HEK293 (cell line): ENCODE results near the gene PGAP1.
A peak's percentile ranks its signal among the peaks of the same experiment; 100 is the strongest.

Source experiments
- CTCF ChIA-PET: fragments of 350-600 bp; formaldehyde crosslinking; extraction: SDS; loops from one replicate; lab custom pipeline; 2021; ENCODE audit warnings: antibody characterized with exemption; lab: Yijun Ruan, JAX
- POLR2A ChIA-PET: fragments of 300-600 bp; formaldehyde crosslinking; extraction: SDS; loops from one replicate; lab custom pipeline; 2020; ENCODE audit warnings: antibody characterized with exemption, inconsistent platforms; lab: Yijun Ruan, JAX
- H3K27ac ChIP-seq: fragments of 200-500 bp; sonication (Bioruptor generic); 2 replicates; pipeline ENCODE4 v1.5.1; 2014; ENCODE audit warnings: low read depth, low read length, control low read depth, inconsistent platforms; ENCODE audit errors: extremely low read depth
- H3K36me3 ChIP-seq, 2 experiments: fragments of 200-500 bp in 1 of 2; sonication (Bioruptor generic) in 1 of 2; 1 replicate in 1 of 2; 2 replicates in 1 of 2; pipeline ENCODE4 v1.5.1; 2014 to 2017; ENCODE audit warnings: inconsistent platforms in 2 of 2, low read length in 2 of 2; ENCODE audit not compliant: control insufficient read depth in 2 of 2, insufficient read depth in 1 of 2
- H3K4me1 ChIP-seq: fragments of 200-500 bp; sonication (Bioruptor generic); 2 replicates; pipeline ENCODE4 v1.5.1; 2014; ENCODE audit warnings: mild to moderate bottlenecking, low read length, inconsistent platforms; ENCODE audit not compliant: control insufficient read depth, insufficient read depth
- H3K4me3 ChIP-seq: 2 replicates; pipeline ENCODE4 v1.5.1; 2011; ENCODE audit warnings: low read depth, mild to moderate bottlenecking, control low read depth, low read length, moderate library complexity
- H3K9me3 ChIP-seq: fragments of 200-500 bp; sonication (Bioruptor generic); 2 replicates; pipeline ENCODE4 v1.5.1; 2014; ENCODE audit warnings: low read depth, low read length, inconsistent platforms; ENCODE audit not compliant: control insufficient read depth, insufficient read depth
- GFI1B ChIP-seq: fragments of 450-650 bp; formaldehyde crosslinking; IDR thresholded peaks from 2 replicates; pipeline ENCODE4 v1.5.1; 2016; ENCODE audit warnings: missing biosample characterization, missing genetic modification characterization
- KLF7 ChIP-seq: fragments of 450-650 bp; formaldehyde crosslinking; IDR thresholded peaks from 2 replicates; pipeline ENCODE4 v1.5.1; 2016; ENCODE audit warnings: missing biosample characterization, missing genetic modification characterization, borderline replicate concordance
- PRDM1 ChIP-seq: fragments of 450-650 bp; formaldehyde crosslinking; IDR thresholded peaks from 2 replicates; pipeline ENCODE4; 2016; ENCODE audit warnings: missing biosample characterization, missing genetic modification characterization
- ZFP41 ChIP-seq: fragments of 450-650 bp; formaldehyde crosslinking; IDR thresholded peaks from 2 replicates; pipeline ENCODE4 v1.5.1; 2016; ENCODE audit warnings: missing biosample characterization, missing genetic modification characterization, borderline replicate concordance
- ZNF404 ChIP-seq: fragments of 450-650 bp; formaldehyde crosslinking; IDR thresholded peaks from 2 replicates; pipeline ENCODE4 v1.5.1; 2017; ENCODE audit warnings: missing biosample characterization, missing genetic modification characterization
- ZNF416 ChIP-seq: fragments of 450-650 bp; formaldehyde crosslinking; IDR thresholded peaks from 2 replicates; pipeline ENCODE4 v1.5.1; 2016; ENCODE audit warnings: missing biosample characterization, missing genetic modification characterization
- ZNF423 ChIP-seq: fragments of 450-650 bp; formaldehyde crosslinking; IDR thresholded peaks from 2 replicates; pipeline ENCODE4 v1.5.1; 2016; ENCODE audit warnings: missing biosample characterization, missing genetic modification characterization
- ZNF548 ChIP-seq: fragments of 450-650 bp; formaldehyde crosslinking; IDR thresholded peaks from 2 replicates; pipeline ENCODE4 v1.5.1; 2016; ENCODE audit warnings: missing biosample characterization, missing genetic modification characterization
- ZNF600 ChIP-seq: fragments of 450-650 bp; formaldehyde crosslinking; IDR thresholded peaks from 2 replicates; pipeline ENCODE4 v1.5.1; 2016; ENCODE audit warnings: missing biosample characterization, missing genetic modification characterization
- ZNF610 ChIP-seq: fragments of 450-650 bp; formaldehyde crosslinking; IDR thresholded peaks from 2 replicates; pipeline ENCODE4 v1.5.1; 2016; ENCODE audit warnings: missing biosample characterization, missing genetic modification characterization, borderline replicate concordance
- ZNF654 ChIP-seq: fragments of 450-650 bp; formaldehyde crosslinking; IDR thresholded peaks from 2 replicates; pipeline ENCODE4 v1.5.1; 2016; ENCODE audit warnings: low read depth, missing biosample characterization, missing genetic modification characterization
- ZNF660 ChIP-seq: fragments of 450-650 bp; IDR thresholded peaks from 2 replicates; pipeline ENCODE4 v1.5.1; 2018; ENCODE audit warnings: missing biosample characterization, mild to moderate bottlenecking, missing genetic modification characterization
- ZNF664 ChIP-seq: fragments of 450-650 bp; formaldehyde crosslinking; IDR thresholded peaks from 2 replicates; pipeline ENCODE4 v1.5.1; 2016; ENCODE audit warnings: missing biosample characterization, missing genetic modification characterization
- ZNF692 ChIP-seq: fragments of 450-650 bp; formaldehyde crosslinking; IDR thresholded peaks from 2 replicates; pipeline ENCODE4 v1.5.1; 2016; ENCODE audit warnings: missing biosample characterization, missing genetic modification characterization
- ZNF791 ChIP-seq: fragments of 450-650 bp; formaldehyde crosslinking; IDR thresholded peaks from 2 replicates; pipeline ENCODE4 v1.5.1; 2016; ENCODE audit warnings: missing biosample characterization, missing genetic modification characterization
- ZSCAN5A ChIP-seq: fragments of 450-650 bp; formaldehyde crosslinking; IDR thresholded peaks from 2 replicates; pipeline ENCODE4 v1.5.1; 2016; ENCODE audit warnings: missing biosample characterization, missing genetic modification characterization
- TF ChIP-seq, protein P1 (sequence below): fragments of 450-650 bp; formaldehyde crosslinking; conservative IDR thresholded peaks from 2 replicates; pipeline ENCODE4 v1.5.1; 2016; ENCODE audit warnings: low read depth, missing biosample characterization, missing genetic modification characterization
- TF ChIP-seq, protein P2 (sequence below): fragments of 450-650 bp; formaldehyde crosslinking; IDR thresholded peaks from 2 replicates; pipeline ENCODE4 v1.5.1; 2016; ENCODE audit warnings: missing biosample characterization, missing genetic modification characterization
- TF ChIP-seq, protein P3 (sequence below): fragments of 450-650 bp; formaldehyde crosslinking; IDR thresholded peaks from 2 replicates; pipeline ENCODE4 v1.5.1; 2017; ENCODE audit warnings: missing biosample characterization, missing genetic modification characterization

Gene PGAP1

GRCh38 chr2:196853301-196854087 lies 73.0 kb downstream of the PGAP1 start (continued):
- TF ChIP-seq, protein P1, sequence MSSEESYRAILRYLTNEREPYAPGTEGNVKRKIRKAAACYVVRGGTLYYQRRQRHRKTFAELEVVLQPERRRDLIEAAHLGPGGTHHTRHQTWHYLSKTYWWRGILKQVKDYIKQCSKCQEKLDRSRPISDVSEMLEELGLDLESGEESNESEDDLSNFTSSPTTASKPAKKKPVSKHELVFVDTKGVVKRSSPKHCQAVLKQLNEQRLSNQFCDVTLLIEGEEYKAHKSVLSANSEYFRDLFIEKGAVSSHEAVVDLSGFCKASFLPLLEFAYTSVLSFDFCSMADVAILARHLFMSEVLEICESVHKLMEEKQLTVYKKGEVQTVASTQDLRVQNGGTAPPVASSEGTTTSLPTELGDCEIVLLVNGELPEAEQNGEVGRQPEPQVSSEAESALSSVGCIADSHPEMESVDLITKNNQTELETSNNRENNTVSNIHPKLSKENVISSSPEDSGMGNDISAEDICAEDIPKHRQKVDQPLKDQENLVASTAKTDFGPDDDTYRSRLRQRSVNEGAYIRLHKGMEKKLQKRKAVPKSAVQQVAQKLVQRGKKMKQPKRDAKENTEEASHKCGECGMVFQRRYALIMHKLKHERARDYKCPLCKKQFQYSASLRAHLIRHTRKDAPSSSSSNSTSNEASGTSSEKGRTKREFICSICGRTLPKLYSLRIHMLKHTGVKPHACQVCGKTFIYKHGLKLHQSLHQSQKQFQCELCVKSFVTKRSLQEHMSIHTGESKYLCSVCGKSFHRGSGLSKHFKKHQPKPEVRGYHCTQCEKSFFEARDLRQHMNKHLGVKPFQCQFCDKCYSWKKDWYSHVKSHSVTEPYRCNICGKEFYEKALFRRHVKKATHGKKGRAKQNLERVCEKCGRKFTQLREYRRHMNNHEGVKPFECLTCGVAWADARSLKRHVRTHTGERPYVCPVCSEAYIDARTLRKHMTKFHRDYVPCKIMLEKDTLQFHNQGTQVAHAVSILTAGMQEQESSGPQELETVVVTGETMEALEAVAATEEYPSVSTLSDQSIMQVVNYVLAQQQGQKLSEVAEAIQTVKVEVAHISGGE (tag by site-specific recombination) = no peak

DNA sequence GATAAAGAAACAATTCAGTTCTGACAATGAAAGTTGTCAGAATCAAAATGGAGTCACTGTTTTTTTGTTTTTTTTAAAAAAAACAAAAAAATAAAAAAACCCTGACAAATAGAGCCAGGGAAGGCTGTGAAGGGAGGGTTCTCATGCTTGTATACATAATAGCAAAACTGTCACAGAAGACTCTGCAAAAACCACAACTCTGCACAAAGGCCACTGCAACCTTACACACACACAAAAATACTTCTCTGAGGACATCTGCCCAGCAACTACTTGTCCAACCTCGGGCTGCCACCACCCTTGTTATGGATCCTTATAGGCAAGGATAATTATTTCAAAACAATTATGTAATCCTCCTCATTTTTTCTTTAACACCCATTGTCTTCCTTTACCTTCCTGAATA lies 75.4 kb downstream of the PGAP1 start:
- POLR2A ChIA-PET = no interaction called here
- CTCF ChIA-PET = interaction anchor here (0.6 to 0.7 kb wide), 4 partner anchors 50 to 400 kb away, joined by 3 to 4 read pairs (median 4); no protein-coding TSS in a partner anchor
- TF ChIP-seq ZNF692 (tag by site-specific recombination) (no peak), ZNF664 (no peak), ZNF548 (no peak), ZNF600 (tag by site-specific recombination) (peak; percentile 58; the same call in 1 of the 2 replicates), ZNF660 (tag by site-specific recombination) (no peak), ZNF610 (tag by site-specific recombination) (no peak), ZNF416 (tag by site-specific recombination) (no peak), PRDM1 (tag by site-specific recombination) (no peak), ZFP41 (tag by site-specific recombination) (no peak), GFI1B (tag by site-specific recombination) (no peak), KLF7 (no peak), ZNF404 (no peak), ZNF791 (tag by site-specific recombination) (no peak)
- TF ChIP-seq, protein P2, sequence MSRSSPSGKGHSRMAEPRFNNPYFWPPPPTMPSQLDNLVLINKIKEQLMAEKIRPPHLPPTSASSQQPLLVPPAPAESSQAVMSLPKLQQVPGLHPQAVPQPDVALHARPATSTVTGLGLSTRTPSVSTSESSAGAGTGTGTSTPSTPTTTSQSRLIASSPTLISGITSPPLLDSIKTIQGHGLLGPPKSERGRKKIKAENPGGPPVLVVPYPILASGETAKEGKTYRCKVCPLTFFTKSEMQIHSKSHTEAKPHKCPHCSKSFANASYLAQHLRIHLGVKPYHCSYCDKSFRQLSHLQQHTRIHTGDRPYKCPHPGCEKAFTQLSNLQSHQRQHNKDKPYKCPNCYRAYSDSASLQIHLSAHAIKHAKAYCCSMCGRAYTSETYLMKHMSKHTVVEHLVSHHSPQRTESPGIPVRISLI (tag by site-specific recombination) = peak; percentile 48; the same call in 1 of the 2 replicates
- TF ChIP-seq, all 188 proteins: peak for 2
- H3K4me1 ChIP-seq = peaks cover 11% of the 10 kb centered on the region; the same call in 1 of the 2 replicates
- no peak overlapping the region for H3K4me3 ChIP-seq
- H3K27ac ChIP-seq = no peak overlapping the region
- no peaks in the 10 kb centered on the region for H3K9me3 ChIP-seq
- H3K36me3 ChIP-seq = peaks cover 6 to 7% of the 10 kb centered on the region in 2 experiments; a peak in 2 of 3 replicates

- POLR2A ChIA-PET = no interaction called here
- CTCF ChIA-PET = interaction anchor here (0.6 to 1.2 kb wide), 2 partner anchors 264 to 321 kb away, joined by 3 to 4 read pairs; no protein-coding TSS in a partner anchor
These were observed 76.6 kb downstream of the PGAP1 start for GRCh38 chr2:196849895-196850294.

More at GRCh38 chr2:196849895-196850294, 76.6 kb downstream of the PGAP1 start:
- no peak overlapping the region for H3K4me3 ChIP-seq
- H3K36me3 ChIP-seq = peaks cover 11 to 14% of the 10 kb centered on the region in 2 experiments; a peak in 2 of 3 replicates
- TF ChIP-seq ZNF423 (no peak), ZNF654 (tag by site-specific recombination) (peak; percentile 30; the same call in 1 of the 2 replicates), ZSCAN5A (tag by site-specific recombination) (no peak)
- TF ChIP-seq, protein P3, sequence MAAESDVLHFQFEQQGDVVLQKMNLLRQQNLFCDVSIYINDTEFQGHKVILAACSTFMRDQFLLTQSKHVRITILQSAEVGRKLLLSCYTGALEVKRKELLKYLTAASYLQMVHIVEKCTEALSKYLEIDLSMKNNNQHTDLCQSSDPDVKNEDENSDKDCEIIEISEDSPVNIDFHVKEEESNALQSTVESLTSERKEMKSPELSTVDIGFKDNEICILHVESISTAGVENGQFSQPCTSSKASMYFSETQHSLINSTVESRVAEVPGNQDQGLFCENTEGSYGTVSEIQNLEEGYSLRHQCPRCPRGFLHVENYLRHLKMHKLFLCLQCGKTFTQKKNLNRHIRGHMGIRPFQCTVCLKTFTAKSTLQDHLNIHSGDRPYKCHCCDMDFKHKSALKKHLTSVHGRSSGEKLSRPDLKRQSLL = peak; percentile 51; the same call in 1 of the 2 replicates
- peaks cover 11% of the 10 kb centered on the region; the same call in 1 of the 2 replicates for H3K4me1 ChIP-seq
- no peaks in the 10 kb centered on the region for H3K9me3 ChIP-seq
- no peak overlapping the region for H3K27ac ChIP-seq
